ENCODE measurements around the gene GDPGP1. TPM values are rescaled to one million over a fixed set of nuclear protein-coding genes. Genes with fewer than 3 reads are reported as not detected.

The GDPGP1 gene
- total RNA-seq, 4 donors from 2014 or later = 2.6 to 5.5 (median 3.9) TPM

- DNase-seq (ENCODE audit: low spot score in 2 of 2) = no peak
- intact Hi-C loops (cut with DNase I; ENCODE audit: low total_unique reads) = loop anchor here (2.0 kb wide), 1 partner anchor 17 kb away; the partner anchor contains the start of gene TTLL13
- no peak for TF ChIP-seq POLR2A (IDR thresholded peaks at IDR 0.05)
- TF ChIP-seq CTCF (IDR thresholded peaks at IDR 0.05) = no peak
- no peak overlapping the region for H3K4me3 ChIP-seq (ENCODE audit: low read depth, poor library complexity, severe bottlenecking)
- 81 to 82% methylated on average over 13 of the region's 13 CpGs for WGBS, 2 donors
Observed at GRCh38 chr15:90232196-90232595, 1.8 kb upstream of the GDPGP1 start.

- intact Hi-C loops (cut with DNase I; ENCODE audit: low total_unique reads) = loop anchor here (2.0 kb wide), 1 partner anchor 16 kb away; the partner anchor contains the start of gene TTLL13
- H3K4me3 ChIP-seq (ENCODE audit: low read depth, poor library complexity, severe bottlenecking) = peak overlapping the region; percentile 68
- no peak for TF ChIP-seq CTCF (IDR thresholded peaks at IDR 0.05)
- TF ChIP-seq POLR2A (IDR thresholded peaks at IDR 0.05) = no peak
- 10 to 14% methylated on average over 9 of the region's 9 CpGs for WGBS, 2 donors
- DNase-seq (ENCODE audit: low spot score in 2 of 2) = no peak
Observed at GRCh38 chr15:90232941-90233386, 1.0 kb upstream of the GDPGP1 start.

GRCh38 chr15:90233387-90234095, 468 bp upstream of the GDPGP1 start, which contains the start of gene CIB1:
Gene CIB1, minus strand, starts transcription at chr15:90233941. Its CDS starts 56 bp downstream, at chr15:90233885.
- peak within 1 kb of the TSS; percentile 68 for H3K4me3 ChIP-seq (ENCODE audit: low read depth, poor library complexity, severe bottlenecking)
- 0 to 1% methylated on average over 34 to 45 of the region's 63 CpGs for WGBS, 2 donors
- intact Hi-C loops (cut with DNase I; ENCODE audit: low total_unique reads) = loop anchor here (2.0 kb wide), 1 partner anchor 15 kb away; the partner anchor contains the start of gene TTLL13
- peak; percentile 94 to 99 for DNase-seq (ENCODE audit: low spot score in 2 of 2)
- no peak for TF ChIP-seq CTCF (IDR thresholded peaks at IDR 0.05)
- TF ChIP-seq POLR2A (IDR thresholded peaks at IDR 0.05) = no peak

GRCh38 chr15:90239371-90239770, 5.4 kb downstream of the GDPGP1 start:
- H3K4me3 ChIP-seq (ENCODE audit: low read depth, poor library complexity, severe bottlenecking) = no peak overlapping the region
- no peak for DNase-seq (ENCODE audit: low spot score in 2 of 2)
- WGBS, 2 donors = 76 to 86% methylated on average over 3 of the region's 3 CpGs
- intact Hi-C loops (cut with DNase I; ENCODE audit: low total_unique reads) = no loop called here
- no peak for TF ChIP-seq CTCF (IDR thresholded peaks at IDR 0.05)
- TF ChIP-seq POLR2A (IDR thresholded peaks at IDR 0.05) = no peak

GRCh38 chr15:90240856-90241255, 6.8 kb downstream of the GDPGP1 start:
- TF ChIP-seq POLR2A (IDR thresholded peaks at IDR 0.05) (no peak), CTCF (IDR thresholded peaks at IDR 0.05) (no peak)
- DNase-seq (ENCODE audit: low spot score in 2 of 2) = no peak
- intact Hi-C loops (cut with DNase I; ENCODE audit: low total_unique reads) = no loop called here
- 89 to 90% methylated on average over 8 of the region's 8 CpGs for WGBS, 2 donors
- no peak overlapping the region for H3K4me3 ChIP-seq (ENCODE audit: low read depth, poor library complexity, severe bottlenecking)
